ENCODE results near the gene PI16. TPM values are rescaled to one million over a fixed set of nuclear protein-coding genes. Genes with fewer than 3 reads are reported as not detected.

The PI16 gene
- total and polyA plus RNA-seq, 2 donors (not counting 3 experiments of a cell fraction or from before 2014, with no cell fraction given), result 0.14 TPM; not detected in 1

- H2AFZ ChIP-seq (ENCODE audit: low read depth, low read length), result no peak overlapping the region
- H3K4me3 ChIP-seq (replicated peaks in 1 of 3; ENCODE audit: insufficient read depth in 1 of 3, low read depth in 1 of 3, low read length in 3 of 3), result no peak overlapping the region
- H3K36me3 ChIP-seq (ENCODE audit: control insufficient read depth in 2 of 2, extremely low read depth in 1 of 2, insufficient read depth in 2 of 2, low read length in 2 of 2), result peaks cover 29 to 70% of the 10 kb centered on the region in 2 experiments
- ChIA-PET POLR2A (no interaction called here), CTCF (interaction anchor here (1.0 to 1.2 kb wide), 2 partner anchors 8 to 9 kb away, joined by 3 to 5 read pairs; no protein-coding TSS in a partner anchor)
- H3K27ac ChIP-seq (ENCODE audit: insufficient read depth, low read depth, low read length), result no peak overlapping the region
- H3K4me2 ChIP-seq (ENCODE audit: insufficient read depth, low read length), result no peak overlapping the region
- BruUV-seq (replicated peaks), result no TSS peak
- no peak for FAIRE-seq
- no peak overlapping the region for H3K9ac ChIP-seq (replicated peaks; ENCODE audit: extremely low read depth, insufficient read depth, low read length)
- intact Hi-C loops (cut with micrococcal nuclease), result no loop called here
- H3K4me1 ChIP-seq (ENCODE audit: control insufficient read depth, extremely low read depth, insufficient read depth, low read length), result no peaks in the 10 kb centered on the region
- no peaks in the 10 kb centered on the region for H3K9me1 ChIP-seq (replicated peaks; ENCODE audit: control insufficient read depth, extremely low read depth, insufficient read depth, low read length)
- H3K9me3 ChIP-seq (replicated peaks; ENCODE audit: control insufficient read depth, insufficient read depth, low read length), result no peaks in the 10 kb centered on the region
- H3K27me3 ChIP-seq (ENCODE audit: control insufficient read depth in 2 of 2, insufficient read depth in 2 of 2, low read length in 2 of 2), result no peaks in the 10 kb centered on the region
- no peak for TF ChIP-seq FOS (IDR thresholded peaks at IDR 0.05; ENCODE audit: borderline replicate concordance, insufficient read depth, low read length)
- TF ChIP-seq POLR2A (IDR thresholded peaks at IDR 0.05; ENCODE audit: low read depth, low read length), result no peak
- no peak for TF ChIP-seq MAX (IDR thresholded peaks at IDR 0.05; ENCODE audit: insufficient read depth, insufficient read length)
- no peak for TF ChIP-seq GATA2 (IDR thresholded peaks at IDR 0.05; ENCODE audit: insufficient read depth, insufficient read length, low read depth, low read length)
- TF ChIP-seq CTCF (IDR thresholded peaks at IDR 0.05; ENCODE audit: extremely low read depth in 1 of 2, insufficient read depth in 1 of 2, low read depth in 1 of 2, low read length in 2 of 2), result no peak
- TF ChIP-seq JUN (IDR thresholded peaks at IDR 0.05; ENCODE audit: borderline replicate concordance, insufficient read depth, insufficient read length, low read depth), result no peak
- TF ChIP-seq POLR2AphosphoS5 (IDR thresholded peaks at IDR 0.05; ENCODE audit: insufficient read depth, low read depth, low read length), result no peak
- TF ChIP-seq EZH2 (IDR thresholded peaks at IDR 0.05; ENCODE audit: borderline replicate concordance, low read depth, low read length, severe bottlenecking), result no peak
- no peak for TF ChIP-seq MYC (IDR thresholded peaks at IDR 0.05; ENCODE audit: low read depth, low read length)
- H3K79me2 ChIP-seq (ENCODE audit: control insufficient read depth, insufficient read depth, low read length), result no peaks in the 10 kb centered on the region
- dilution Hi-C loops (cut with MboI; ENCODE audit: extremely low pct_ligation_motif_present, low sequenced_read_pairs), result no loop called here
- DNase-seq (ENCODE audit: low read depth, low spot score), result no peak
- H4K20me1 ChIP-seq (replicated peaks; ENCODE audit: control insufficient read depth, extremely low read depth, insufficient read depth, low read length), result no peaks in the 10 kb centered on the region
These were observed 15.7 kb downstream of the PI16 start for GRCh38 chr6:36969988-36970891.
